ENCODE measurements around the gene CFTR. TPM values are rescaled to one million over a fixed set of nuclear protein-coding genes. Genes with fewer than 3 reads are reported as not detected.

Gene CFTR
- total RNA-seq, 2 experiments from 2014 or later, result not detected

- H3K4me3 Mint-ChIP-seq, result no peak overlapping the region
- ChIA-PET CTCF (no interaction called here), POLR2A (no interaction called here)
- Histone ChIP-seq H3K36me3 (ENCODE audit: insufficient read depth, low read length) (no peaks in the 10 kb centered on the region), H3K9me3 (ENCODE audit: control insufficient read depth in 1 of 2, insufficient read depth in 1 of 2, low read length in 2 of 2) (no peaks in the 10 kb centered on the region), H3K4me1 (ENCODE audit: insufficient read depth, low read length) (no peaks in the 10 kb centered on the region), H3K4me3 (ENCODE audit: low read length) (no peak overlapping the region), H3K27ac (ENCODE audit: low read depth in 1 of 2, low read length in 2 of 2) (no peak overlapping the region), H3K27me3 (ENCODE audit: control insufficient read depth in 1 of 2, insufficient read depth in 2 of 2, low read length in 2 of 2) (no peaks in the 10 kb centered on the region)
- no peak for ATAC-seq (ENCODE audit: poor library complexity)
- no peak for TF ChIP-seq CTCF (IDR thresholded peaks at IDR 0.05)
- intact Hi-C loops (cut with DNase I, micrococcal nuclease), result no loop called here
- DNase-seq, result no peak
- no peaks in the 10 kb centered on the region for H3K36me3 Mint-ChIP-seq (ENCODE audit: low read depth)
- no peaks in the 10 kb centered on the region for H3K4me1 Mint-ChIP-seq (ENCODE audit: low read depth)
- peaks cover 2% of the 10 kb centered on the region for H3K9me3 Mint-ChIP-seq
- no peaks in the 10 kb centered on the region for H3K27me3 Mint-ChIP-seq
- no peak overlapping the region for H3K27ac Mint-ChIP-seq
These were observed 79.6 kb downstream of the CFTR start for GRCh38 chr7:117559391-117559790.

- Mint-ChIP-seq H3K27me3 (no peaks in the 10 kb centered on the region), H3K27ac (no peak overlapping the region), H3K9me3 (peaks cover 2% of the 10 kb centered on the region), H3K36me3 (ENCODE audit: low read depth) (no peaks in the 10 kb centered on the region), H3K4me3 (no peak overlapping the region), H3K4me1 (ENCODE audit: low read depth) (no peaks in the 10 kb centered on the region)
- no peak for DNase-seq
- no peak for TF ChIP-seq CTCF (IDR thresholded peaks at IDR 0.05)
- ChIA-PET CTCF (no interaction called here), POLR2A (no interaction called here)
- no peaks in the 10 kb centered on the region for H3K27me3 ChIP-seq (ENCODE audit: control insufficient read depth in 1 of 2, insufficient read depth in 2 of 2, low read length in 2 of 2)
- intact Hi-C loops (cut with DNase I, micrococcal nuclease), result no loop called here
- H3K9me3 ChIP-seq (ENCODE audit: control insufficient read depth in 1 of 2, insufficient read depth in 1 of 2, low read length in 2 of 2), result no peaks in the 10 kb centered on the region
- ATAC-seq (ENCODE audit: poor library complexity), result no peak
- H3K4me1 ChIP-seq (ENCODE audit: insufficient read depth, low read length), result no peaks in the 10 kb centered on the region
- H3K4me3 ChIP-seq (ENCODE audit: low read length), result no peak overlapping the region
- H3K27ac ChIP-seq (ENCODE audit: low read depth in 1 of 2, low read length in 2 of 2), result no peak overlapping the region
- no peaks in the 10 kb centered on the region for H3K36me3 ChIP-seq (ENCODE audit: insufficient read depth, low read length)
These were observed 80.2 kb downstream of the CFTR start for GRCh38 chr7:117560030-117560429.

GRCh38 chr7:117562759-117563158, 82.9 kb downstream of the CFTR start:
- H3K36me3 ChIP-seq (ENCODE audit: insufficient read depth, low read length), result no peaks in the 10 kb centered on the region
- Mint-ChIP-seq H3K27ac (no peak overlapping the region), H3K4me1 (ENCODE audit: low read depth) (no peaks in the 10 kb centered on the region), H3K4me3 (no peak overlapping the region), H3K9me3 (peaks cover 2% of the 10 kb centered on the region), H3K36me3 (ENCODE audit: low read depth) (no peaks in the 10 kb centered on the region), H3K27me3 (no peaks in the 10 kb centered on the region)
- H3K27ac ChIP-seq (ENCODE audit: low read depth in 1 of 2, low read length in 2 of 2), result no peak overlapping the region
- H3K4me3 ChIP-seq (ENCODE audit: low read length), result no peak overlapping the region
- ATAC-seq (ENCODE audit: poor library complexity), result no peak
- no peak for TF ChIP-seq CTCF (IDR thresholded peaks at IDR 0.05)
- POLR2A ChIA-PET, result no interaction called here
- DNase-seq, result no peak
- no peaks in the 10 kb centered on the region for H3K27me3 ChIP-seq (ENCODE audit: control insufficient read depth in 1 of 2, insufficient read depth in 2 of 2, low read length in 2 of 2)
- intact Hi-C loops (cut with DNase I, micrococcal nuclease), result no loop called here
- H3K4me1 ChIP-seq (ENCODE audit: insufficient read depth, low read length), result no peaks in the 10 kb centered on the region
- H3K9me3 ChIP-seq (ENCODE audit: control insufficient read depth in 1 of 2, insufficient read depth in 1 of 2, low read length in 2 of 2), result no peaks in the 10 kb centered on the region
- CTCF ChIA-PET, result interaction anchor here (0.5 kb wide), 1 partner anchor 33 kb away, joined by 3 read pairs; no protein-coding TSS in a partner anchor

Measured in CD4-positive, alpha-beta T cell (primary cell).